AG04450 (cell line): ENCODE results near the gene CEP135. TPM values are rescaled to one million over a fixed set of nuclear protein-coding genes. Genes with fewer than 3 reads are reported as not detected.
"Not testable (repeated sequence)": the region's sequence is repeated elsewhere in the genome, so short reads cannot be mapped to it uniquely, and the experiment has no call there.

Experiments
- CTCF ChIA-PET: fragments of 300-600, 350-600 bp; formaldehyde crosslinking; extraction: SDS; loops from one replicate; lab custom pipeline; 2022; ENCODE audit warnings: antibody characterized with exemption, inconsistent platforms; lab: Charles Lee
- POLR2A ChIA-PET: fragments of 350-600 bp; formaldehyde crosslinking; extraction: SDS; loops from one replicate; lab custom pipeline; 2021; ENCODE audit warnings: antibody characterized with exemption, inconsistent platforms; lab: Yijun Ruan, JAX
- DNase-seq: peaks from one replicate; pipeline ENCODE4 v3.0.0-alpha.2; 2011; ENCODE audit warnings: low read depth, low spot score
- H3K27ac ChIP-seq: one replicate; pipeline ENCODE4 v1.5.1; 2012; ENCODE audit warnings: low read depth, low read length, control low read depth
- H3K27me3 ChIP-seq: one replicate; pipeline ENCODE4 v1.6.0; 2012; ENCODE audit warnings: low read length; ENCODE audit not compliant: control insufficient read depth, insufficient read depth
- H3K4me3 ChIP-seq: 2 replicates; pipeline ENCODE4 v1.5.1; 2011; ENCODE audit warnings: mild to moderate bottlenecking, low read depth, low read length, control low read depth
- H3K9me3 ChIP-seq: 2 replicates; pipeline ENCODE4 v1.5.1; 2012; ENCODE audit warnings: low read length; ENCODE audit not compliant: control insufficient read depth, insufficient read depth
- CTCF ChIP-seq: IDR thresholded peaks from 2 replicates; pipeline ENCODE4 v1.5.1; 2011; ENCODE audit warnings: low read depth, low read length, control low read depth, inconsistent platforms
- polyA plus RNA-seq: library from polyadenylated mRNA; depleted of rRNA; stranded (reverse); fragments of >200 nt; gene quantifications from 2 replicates; pipeline ENCODE4 v1.2.3, GENCODE V29; 2011

The CEP135 gene
- polyA plus RNA-seq, 1 experiment, result 6.4 TPM

- no peaks in the 10 kb centered on the region for H3K27me3 ChIP-seq
- no peaks in the 10 kb centered on the region for H3K9me3 ChIP-seq
- DNase-seq, result no peak
- ChIA-PET CTCF (interaction anchor here (2.8 kb wide), 1 partner anchor 11 kb away, joined by 18 read pairs; the partner anchor contains the start of gene CEP135), POLR2A (no interaction called here)
- H3K4me3 ChIP-seq, result no peak overlapping the region
- H3K27ac ChIP-seq, result no peak overlapping the region
- no peak for TF ChIP-seq CTCF
Measured at GRCh38 chr4:55959655-55960054, 10.9 kb downstream of the CEP135 start.

GRCh38 chr4:55964046-55964445 lies 15.3 kb downstream of the CEP135 start:
- TF ChIP-seq CTCF, result no peak
- no peak overlapping the region for H3K4me3 ChIP-seq
- POLR2A ChIA-PET, result interaction anchor here (0.6 kb wide), 1 partner anchor 238 kb away, joined by 3 read pairs; no protein-coding TSS in a partner anchor
- no peaks in the 10 kb centered on the region for H3K27me3 ChIP-seq
- DNase-seq, result no peak
- CTCF ChIA-PET, result interaction anchor here (0.6 to 2.1 kb wide), 3 partner anchors 11 to 28 kb away, joined by 3 to 16 read pairs (median 4); partner anchors contain the start of gene CEP135
- no peaks in the 10 kb centered on the region for H3K9me3 ChIP-seq
- H3K27ac ChIP-seq, result no peak overlapping the region

- no peak for DNase-seq
- Histone ChIP-seq H3K27me3 (no peaks in the 10 kb centered on the region), H3K4me3 (no peak overlapping the region), H3K9me3 (no peaks in the 10 kb centered on the region), H3K27ac (no peak overlapping the region)
- TF ChIP-seq CTCF, result no peak
- ChIA-PET CTCF (interaction anchor here (2.1 kb wide), 1 partner anchor 17 kb away, joined by 16 read pairs; the partner anchor contains the start of gene CEP135), POLR2A (no interaction called here)
Measured at GRCh38 chr4:55965585-55965984, 16.8 kb downstream of the CEP135 start.

- H3K27me3 ChIP-seq, H3K27ac ChIP-seq, DNase-seq, POLR2A ChIA-PET, H3K4me3 ChIP-seq, H3K9me3 ChIP-seq: not testable (repeated sequence)
- CTCF ChIA-PET, result interaction anchor here (2.1 kb wide), 1 partner anchor 18 kb away, joined by 16 read pairs; the partner anchor contains the start of gene CEP135
Measured at GRCh38 chr4:55966324-55966723, 17.6 kb downstream of the CEP135 start.

- DNase-seq, result no peak
- no peak for TF ChIP-seq CTCF
Measured at GRCh38 chr4:55967376-55967775, 18.6 kb downstream of the CEP135 start.

More at GRCh38 chr4:55967376-55967775, 18.6 kb downstream of the CEP135 start:
- Histone ChIP-seq H3K27ac (no peak overlapping the region), H3K9me3 (no peaks in the 10 kb centered on the region), H3K4me3 (no peak overlapping the region), H3K27me3 (no peaks in the 10 kb centered on the region)
- POLR2A ChIA-PET, result no interaction called here
- CTCF ChIA-PET, result no interaction called here
